ENCODE measurements around the gene IL9R. TPM values are rescaled to one million over a fixed set of nuclear protein-coding genes. Genes with fewer than 3 reads are reported as not detected.
A peak's percentile ranks its signal among the peaks of the same experiment; 100 is the strongest.
"Not testable (repeated sequence)": the region's sequence is repeated elsewhere in the genome, so short reads cannot be mapped to it uniquely, and the experiment has no call there.

Gene IL9R
- total RNA-seq, 1 donor from 2014 or later: not detected

DNA sequence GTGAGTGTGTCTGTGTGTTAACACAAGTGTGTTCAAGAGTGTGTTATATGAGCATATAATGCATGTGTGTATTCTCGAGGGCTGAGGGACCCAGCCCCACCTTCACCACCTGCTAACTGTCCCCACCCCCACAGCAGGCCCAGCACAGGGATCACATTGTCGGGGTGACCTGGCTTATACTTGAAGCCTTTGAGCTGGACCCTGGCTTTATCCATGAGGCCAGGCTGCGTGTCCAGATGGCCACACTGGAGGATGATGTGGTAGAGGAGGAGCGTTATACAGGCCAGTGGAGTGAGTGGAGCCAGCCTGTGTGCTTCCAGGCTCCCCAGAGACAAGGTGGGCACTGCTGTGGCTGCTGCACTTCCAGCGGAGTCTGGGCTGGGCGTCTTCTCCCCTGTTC lies 7.6 kb downstream of the IL9R start:
- peak in 1 of 2 donors; percentile 72 for DNase-seq (ENCODE audit: extremely low spot score in 2 of 2)
- TF ChIP-seq POLR2A (IDR thresholded peaks at IDR 0.05) (no peak), POLR2AphosphoS5 (IDR thresholded peaks at IDR 0.05; ENCODE audit: insufficient read depth in 1 of 2, low read depth in 1 of 2) (no peak)
- TF ChIP-seq, protein P1, sequence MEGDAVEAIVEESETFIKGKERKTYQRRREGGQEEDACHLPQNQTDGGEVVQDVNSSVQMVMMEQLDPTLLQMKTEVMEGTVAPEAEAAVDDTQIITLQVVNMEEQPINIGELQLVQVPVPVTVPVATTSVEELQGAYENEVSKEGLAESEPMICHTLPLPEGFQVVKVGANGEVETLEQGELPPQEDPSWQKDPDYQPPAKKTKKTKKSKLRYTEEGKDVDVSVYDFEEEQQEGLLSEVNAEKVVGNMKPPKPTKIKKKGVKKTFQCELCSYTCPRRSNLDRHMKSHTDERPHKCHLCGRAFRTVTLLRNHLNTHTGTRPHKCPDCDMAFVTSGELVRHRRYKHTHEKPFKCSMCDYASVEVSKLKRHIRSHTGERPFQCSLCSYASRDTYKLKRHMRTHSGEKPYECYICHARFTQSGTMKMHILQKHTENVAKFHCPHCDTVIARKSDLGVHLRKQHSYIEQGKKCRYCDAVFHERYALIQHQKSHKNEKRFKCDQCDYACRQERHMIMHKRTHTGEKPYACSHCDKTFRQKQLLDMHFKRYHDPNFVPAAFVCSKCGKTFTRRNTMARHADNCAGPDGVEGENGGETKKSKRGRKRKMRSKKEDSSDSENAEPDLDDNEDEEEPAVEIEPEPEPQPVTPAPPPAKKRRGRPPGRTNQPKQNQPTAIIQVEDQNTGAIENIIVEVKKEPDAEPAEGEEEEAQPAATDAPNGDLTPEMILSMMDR (IDR thresholded peaks at IDR 0.05): no peak
- intact Hi-C loops (cut with DNase I): no loop called here

DNA sequence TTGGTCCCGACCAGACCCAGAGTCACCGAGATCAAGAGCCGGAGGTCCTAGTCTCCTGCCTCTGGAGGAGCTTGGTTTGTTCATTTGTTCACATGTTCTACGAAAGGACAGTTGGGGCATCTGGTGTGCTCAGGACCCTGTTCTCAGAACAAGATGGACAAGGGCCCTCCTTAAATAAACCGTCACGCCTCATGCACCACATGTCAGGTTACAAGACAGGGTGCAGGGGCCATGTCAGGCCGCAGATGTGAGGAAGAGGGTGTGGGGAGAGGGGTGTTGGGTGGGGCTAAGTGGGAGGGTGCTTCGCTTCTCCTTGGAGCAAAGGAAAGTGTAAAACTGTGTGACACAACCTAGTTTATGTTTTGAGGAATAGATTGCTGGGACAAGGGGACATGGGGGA lies 9.0 kb downstream of the IL9R start:
- H3K27me3 ChIP-seq; H3K27ac ChIP-seq; intact Hi-C loops (cut with DNase I); H3K4me3 ChIP-seq; H3K4me1 ChIP-seq; H3K9me3 ChIP-seq; H3K36me3 ChIP-seq: not testable (repeated sequence)
- DNase-seq (ENCODE audit: extremely low spot score in 2 of 2): peak in 1 of 2 donors; percentile 19

More for the DNA sequence above, 7.6 kb downstream of the IL9R start:
- H3K4me3 ChIP-seq: no peak overlapping the region
- H3K27me3 ChIP-seq: no peaks in the 10 kb centered on the region
- H3K27ac ChIP-seq: no peak overlapping the region
- H3K36me3 ChIP-seq: no peaks in the 10 kb centered on the region
- no peaks in the 10 kb centered on the region for H3K9me3 ChIP-seq
- no peaks in the 10 kb centered on the region for H3K4me1 ChIP-seq

DNA sequence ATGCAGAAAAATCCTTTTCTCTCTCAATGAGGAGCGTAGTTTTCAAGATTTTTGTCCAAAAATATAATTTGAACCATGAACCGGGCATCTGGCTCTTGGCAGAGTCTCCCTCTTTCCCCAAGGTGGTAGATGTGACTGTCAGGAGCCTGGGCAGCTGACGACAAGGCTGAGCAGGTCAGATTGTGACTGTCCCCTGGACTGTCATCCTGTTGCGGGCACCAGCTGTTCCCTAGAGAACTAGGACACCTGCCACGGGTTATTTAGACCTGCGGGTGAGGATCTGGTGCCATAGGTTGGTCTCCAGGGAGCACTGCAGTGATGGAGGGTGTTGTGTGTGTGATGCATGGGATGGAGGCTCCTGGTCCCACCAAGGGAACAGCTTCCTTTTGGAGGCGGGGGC lies 10.9 kb downstream of the IL9R start:
- H3K9me3 ChIP-seq; H3K36me3 ChIP-seq; H3K4me1 ChIP-seq; H3K27ac ChIP-seq; H3K4me3 ChIP-seq; intact Hi-C loops (cut with DNase I); H3K27me3 ChIP-seq: not testable (repeated sequence)
- peak in 1 of 2 donors; percentile 14 for DNase-seq (ENCODE audit: extremely low spot score in 2 of 2)

DNA sequence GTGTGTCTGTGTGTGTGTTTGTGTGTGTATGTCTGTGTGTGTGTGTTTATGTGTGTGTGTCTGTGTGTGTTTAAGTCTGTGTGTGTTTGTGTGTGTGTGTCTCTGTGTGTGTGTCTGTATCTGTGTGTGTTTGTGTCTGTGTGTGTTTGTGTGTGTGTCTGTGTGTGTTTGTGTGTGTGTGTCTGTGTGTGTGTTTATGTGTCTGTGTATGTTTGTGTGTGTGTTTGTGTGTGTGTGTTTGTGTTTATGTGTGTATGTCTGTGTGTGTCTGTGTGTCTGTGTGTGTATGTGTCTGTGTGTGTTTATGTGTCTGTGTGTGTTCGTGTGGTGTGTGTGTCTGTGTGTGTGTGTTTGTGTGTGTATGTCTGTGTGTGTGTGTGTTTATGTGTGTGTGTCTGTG lies 11.4 kb downstream of the IL9R start:
- DNase-seq (ENCODE audit: extremely low spot score in 2 of 2): peak in 1 of 2 donors; percentile 49
- H3K36me3 ChIP-seq: no peaks in the 10 kb centered on the region
- no peak overlapping the region for H3K4me3 ChIP-seq
- no peak for TF ChIP-seq POLR2AphosphoS5 (IDR thresholded peaks at IDR 0.05; ENCODE audit: insufficient read depth in 1 of 2, low read depth in 1 of 2)
- TF ChIP-seq, protein P1 (IDR thresholded peaks at IDR 0.05): no peak
- H3K27me3 ChIP-seq: no peaks in the 10 kb centered on the region
- no peaks in the 10 kb centered on the region for H3K4me1 ChIP-seq
- intact Hi-C loops (cut with DNase I): no loop called here
- no peak overlapping the region for H3K27ac ChIP-seq
- no peaks in the 10 kb centered on the region for H3K9me3 ChIP-seq

DNA sequence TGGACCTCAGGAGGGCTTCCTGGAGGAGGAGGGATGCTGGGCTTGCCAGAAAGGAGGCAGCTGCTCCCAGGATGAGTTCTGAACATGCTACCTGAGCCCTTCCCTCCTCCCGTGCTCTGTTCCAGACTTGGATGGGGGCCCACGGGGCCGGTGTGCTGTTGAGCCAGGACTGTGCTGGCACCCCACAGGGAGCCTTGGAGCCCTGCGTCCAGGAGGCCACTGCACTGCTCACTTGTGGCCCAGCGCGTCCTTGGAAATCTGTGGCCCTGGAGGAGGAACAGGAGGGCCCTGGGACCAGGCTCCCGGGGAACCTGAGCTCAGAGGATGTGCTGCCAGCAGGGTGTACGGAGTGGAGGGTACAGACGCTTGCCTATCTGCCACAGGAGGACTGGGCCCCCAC lies 12.2 kb downstream of the IL9R start:
- H3K27ac ChIP-seq, H3K36me3 ChIP-seq: not testable (repeated sequence)

DNA sequence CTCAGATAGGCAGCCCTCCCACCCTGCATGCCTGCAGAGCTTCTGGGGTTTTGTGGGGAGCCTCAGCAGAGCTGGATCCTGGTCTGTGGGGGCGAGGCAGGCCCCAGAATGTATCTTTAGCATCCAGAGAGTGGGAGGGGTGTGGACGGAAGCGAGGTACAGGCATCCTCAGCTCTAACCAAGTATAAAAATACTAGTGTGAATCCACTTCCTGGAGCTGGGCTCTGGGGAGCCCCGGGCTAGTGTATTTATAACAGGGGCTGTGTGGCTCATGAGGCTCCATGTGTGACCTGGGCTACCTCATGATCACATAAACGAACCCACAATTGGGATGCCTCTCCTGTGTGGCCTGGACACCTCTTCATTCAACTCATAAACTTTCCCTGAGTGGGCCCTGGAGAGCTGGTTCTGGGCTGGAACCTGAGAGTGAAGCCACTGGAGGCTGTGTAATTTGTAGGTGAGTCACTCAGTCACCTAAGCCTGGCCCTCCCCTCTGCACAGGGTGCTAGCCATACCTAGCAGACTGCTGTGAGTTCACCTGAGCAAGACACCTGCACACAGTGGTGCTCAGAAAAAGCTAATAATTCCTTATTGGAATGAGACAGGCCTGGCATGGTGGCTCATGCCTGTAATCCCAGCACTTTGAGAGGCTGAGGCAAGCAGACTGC lies 15.9 kb downstream of the IL9R start:
- H3K4me3 ChIP-seq: not testable (repeated sequence)

More for the DNA sequence above, 12.2 kb downstream of the IL9R start:
- H3K4me3 ChIP-seq; H3K4me1 ChIP-seq; H3K9me3 ChIP-seq; DNase-seq (ENCODE audit: extremely low spot score in 2 of 2); intact Hi-C loops (cut with DNase I); H3K27me3 ChIP-seq: not testable (repeated sequence)

DNA sequence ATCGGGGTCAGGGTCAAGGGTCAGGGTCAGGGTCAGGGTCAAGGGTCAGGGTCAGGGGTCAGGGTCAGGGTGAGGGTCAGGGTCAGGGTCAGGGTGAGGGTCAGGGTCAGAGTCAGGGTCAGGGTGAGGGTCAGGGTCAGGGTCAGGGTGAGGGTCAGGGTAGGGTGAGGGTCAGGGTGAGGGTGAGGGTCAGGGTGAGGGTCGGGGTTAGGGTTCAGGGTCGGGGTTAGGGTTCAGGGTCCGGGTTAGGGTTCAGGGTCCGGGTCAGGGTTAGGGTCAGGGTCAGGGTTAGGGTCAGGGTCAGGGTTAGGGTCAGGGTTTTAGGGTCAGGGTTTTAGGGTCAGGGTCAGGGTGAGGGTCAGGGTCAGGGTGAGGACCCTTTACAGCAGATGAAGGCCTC lies 22.4 kb downstream of the IL9R start:
- intact Hi-C loops (cut with DNase I); H3K36me3 ChIP-seq; H3K4me1 ChIP-seq; H3K27ac ChIP-seq; H3K9me3 ChIP-seq; H3K27me3 ChIP-seq; H3K4me3 ChIP-seq: not testable (repeated sequence)
- DNase-seq (ENCODE audit: extremely low spot score in 2 of 2): peak in 1 of 2 donors; percentile 84

More for the DNA sequence above, 15.9 kb downstream of the IL9R start:
- H3K27ac ChIP-seq; intact Hi-C loops (cut with DNase I); H3K4me1 ChIP-seq; H3K27me3 ChIP-seq; H3K36me3 ChIP-seq; H3K9me3 ChIP-seq; DNase-seq (ENCODE audit: extremely low spot score in 2 of 2): not testable (repeated sequence)

DNA sequence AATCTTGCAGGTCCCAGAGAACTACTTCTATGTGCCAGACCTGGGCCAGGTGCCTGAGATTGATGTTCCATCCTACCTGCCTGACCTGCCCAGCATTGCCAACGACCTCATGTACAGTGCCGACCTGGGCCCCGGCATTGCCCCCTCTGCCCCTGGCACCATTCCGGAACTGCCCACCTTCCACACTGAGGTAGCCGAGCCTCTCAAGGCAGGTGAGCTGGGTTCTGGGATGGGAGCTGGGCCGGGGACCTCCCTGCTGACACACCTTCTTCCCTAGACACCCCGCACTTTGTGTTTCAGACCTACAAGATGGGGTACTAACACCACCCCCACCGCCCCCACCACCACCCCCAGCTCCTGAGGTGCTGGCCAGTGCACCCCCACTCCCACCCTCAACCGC lies 25.5 kb downstream of the IL9R start:
- H3K4me3 ChIP-seq; intact Hi-C loops (cut with DNase I); H3K4me1 ChIP-seq; H3K36me3 ChIP-seq; H3K27me3 ChIP-seq; H3K27ac ChIP-seq; H3K9me3 ChIP-seq: not testable (repeated sequence)
- DNase-seq (ENCODE audit: extremely low spot score in 2 of 2): peak in 1 of 2 donors; percentile 49

DNA sequence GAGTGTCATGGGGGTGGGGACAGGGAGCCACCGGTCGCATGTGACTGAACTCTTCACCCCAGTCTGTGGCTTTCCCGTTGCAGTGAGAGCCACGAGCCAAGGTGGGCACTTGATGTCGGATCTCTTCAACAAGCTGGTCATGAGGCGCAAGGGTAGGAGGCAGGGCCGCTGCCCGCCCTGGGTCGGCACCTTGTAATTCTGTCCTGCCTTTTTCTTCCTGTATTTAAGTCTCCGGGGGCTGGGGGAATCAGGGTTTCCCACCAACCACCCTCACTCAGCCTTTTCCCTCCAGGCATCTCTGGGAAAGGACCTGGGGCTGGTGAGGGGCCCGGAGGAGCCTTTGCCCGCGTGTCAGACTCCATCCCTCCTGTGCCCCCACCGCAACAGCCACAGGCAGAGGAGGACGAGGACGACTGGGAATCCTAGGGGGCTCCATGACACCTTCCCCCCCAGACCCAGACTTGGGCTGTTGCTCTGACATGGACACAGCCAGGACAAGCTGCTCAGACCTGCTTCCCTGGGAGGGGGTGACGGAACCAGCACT lies 27.5 kb downstream of the IL9R start:
- H3K27me3 ChIP-seq; H3K4me1 ChIP-seq; intact Hi-C loops (cut with DNase I); H3K4me3 ChIP-seq; H3K9me3 ChIP-seq; H3K27ac ChIP-seq; H3K36me3 ChIP-seq: not testable (repeated sequence)
- peak in 1 of 2 donors; percentile 31 for DNase-seq (ENCODE audit: extremely low spot score in 2 of 2)

DNA sequence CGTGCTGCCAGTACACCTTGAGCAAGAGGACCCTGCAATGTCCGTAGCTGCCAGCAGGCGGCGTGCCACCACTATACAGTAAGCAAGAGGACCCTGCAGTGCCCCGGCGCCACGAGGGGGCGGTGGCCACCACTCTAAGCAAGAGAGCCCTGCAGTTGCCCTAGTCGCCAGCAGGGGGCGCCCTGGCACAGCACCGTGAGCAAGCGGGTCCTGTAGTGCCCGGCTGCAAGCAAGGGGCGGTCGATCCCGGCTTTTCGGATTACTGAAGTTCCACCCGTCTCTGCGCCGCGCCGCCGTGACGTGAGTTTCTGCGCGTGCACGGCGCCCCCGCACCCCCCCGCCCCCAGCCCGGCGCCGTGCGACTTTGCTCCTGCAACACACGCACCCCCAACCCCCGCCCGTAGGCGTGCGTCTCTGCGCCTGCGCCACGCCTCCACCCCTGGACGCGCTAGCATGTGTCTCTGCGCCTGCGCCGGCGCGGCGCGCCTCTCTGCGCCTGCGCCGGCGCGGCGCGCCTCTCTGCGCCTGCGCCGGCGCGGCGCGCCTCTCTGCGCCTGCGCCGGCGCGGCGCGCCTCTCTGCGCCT lies 31.2 kb downstream of the IL9R start:
- intact Hi-C loops (cut with DNase I); H3K36me3 ChIP-seq; H3K4me1 ChIP-seq; H3K9me3 ChIP-seq; DNase-seq (ENCODE audit: extremely low spot score in 2 of 2); H3K27ac ChIP-seq; H3K27me3 ChIP-seq; H3K4me3 ChIP-seq: not testable (repeated sequence)

DNA sequence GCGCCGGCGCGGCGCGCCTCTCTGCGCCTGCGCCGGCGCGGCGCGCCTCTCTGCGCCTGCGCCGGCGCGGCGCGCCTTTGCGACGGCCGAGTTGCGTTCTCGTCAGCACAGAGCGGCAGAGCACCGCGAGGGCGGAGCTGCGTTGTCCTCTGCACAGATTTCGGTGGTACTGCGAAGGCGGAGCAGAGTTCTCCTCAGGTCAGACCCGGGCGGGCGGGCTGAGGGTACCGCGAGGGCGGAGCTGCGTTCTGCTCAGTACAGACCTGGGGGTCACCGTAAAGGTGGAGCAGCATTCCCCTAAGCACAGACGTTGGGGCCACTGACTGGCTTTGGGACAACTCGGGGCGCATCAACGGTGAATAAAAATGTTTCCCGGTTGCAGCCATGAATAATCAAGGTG lies 31.8 kb downstream of the IL9R start:
- not testable (repeated sequence) for H3K27me3 ChIP-seq; H3K4me1 ChIP-seq; DNase-seq (ENCODE audit: extremely low spot score in 2 of 2)

More for the DNA sequence above, 31.8 kb downstream of the IL9R start:
- H3K9me3 ChIP-seq; H3K36me3 ChIP-seq; H3K4me3 ChIP-seq; intact Hi-C loops (cut with DNase I); H3K27ac ChIP-seq: not testable (repeated sequence)
